Hindlimb muscle (tissue), 1 donor: ENCODE data around the gene SEC24A. TPM values are rescaled to one million over a fixed set of nuclear protein-coding genes. Genes with fewer than 3 reads are reported as not detected.
"Not testable (repeated sequence)": the region's sequence is repeated elsewhere in the genome, so short reads cannot be mapped to it uniquely, and the experiment has no call there.

Experiments
- DNase-seq: peaks from one replicate; pipeline ENCODE4 v3.0.0-alpha.2; 2013
- polyA plus RNA-seq: library from polyadenylated mRNA; unstranded; fragments of 120-200 nt; gene quantifications from one replicate; pipeline ENCODE4 v1.2.1, GENCODE V29; 2013; ENCODE audit not compliant: insufficient read length

The SEC24A gene
- polyA plus RNA-seq, 1 donor = 15.6 TPM

GRCh38 chr5:134758176-134758503, 109.6 kb downstream of the SEC24A start:
- no peak for DNase-seq

- DNase-seq = peak; percentile 92
Observed at GRCh38 chr5:134758504-134759341, 110.1 kb downstream of the SEC24A start, which contains the start of gene DDX46. TSS of gene DDX46 (plus strand) at chr5:134758779. CDS start at chr5:134758939, 160 bp downstream.

- not testable (repeated sequence) for DNase-seq
Observed at GRCh38 chr5:134767528-134768291, 119.1 kb downstream of the SEC24A start.

- no peak for DNase-seq
Observed at GRCh38 chr5:134769206-134769605, 120.6 kb downstream of the SEC24A start.

- DNase-seq = no peak
Observed at GRCh38 chr5:134772461-134773125, 124.0 kb downstream of the SEC24A start.

- DNase-seq = no peak
Observed at GRCh38 chr5:134777366-134777765, 128.8 kb downstream of the SEC24A start.

Other genes starting within 250 kb of the SEC24A start
- 31.4 TPM for gene CDKN2AIPNL, start 236.9 kb upstream of the SEC24A start, polyA plus RNA-seq
- gene JADE2, start 123.1 kb upstream of the SEC24A start, polyA plus RNA-seq = 1.9 TPM
- gene SAR1B, start 16.0 kb upstream of the SEC24A start, polyA plus RNA-seq = 25.7 TPM
- gene CAMLG, start 89.8 kb downstream of the SEC24A start, polyA plus RNA-seq = 43.7 TPM
- 54.2 TPM for gene DDX46, start 110.0 kb downstream of the SEC24A start, polyA plus RNA-seq
- 62.9 TPM for gene C5orf24, start 197.2 kb downstream of the SEC24A start, polyA plus RNA-seq
- 64.4 TPM for gene TXNDC15, start 225.6 kb downstream of the SEC24A start, polyA plus RNA-seq